Retinal pigment epithelial cell (primary cell): ENCODE data around the gene GALNT9.

Experiments
- DNase-seq: peaks from one replicate; pipeline ENCODE4 v3.0.0-alpha.2; 2010; ENCODE audit warnings: low read depth
- H3K4me3 ChIP-seq: 2 replicates; pipeline ENCODE4 v1.5.1; 2011; ENCODE audit warnings: mild to moderate bottlenecking, low read length, control low read depth, moderate library complexity
- CTCF ChIP-seq: conservative IDR thresholded peaks from 2 replicates; pipeline ENCODE4 v1.5.1; 2011; ENCODE audit warnings: low read depth, low read length, control low read depth, inconsistent platforms

Gene GALNT9

DNA sequence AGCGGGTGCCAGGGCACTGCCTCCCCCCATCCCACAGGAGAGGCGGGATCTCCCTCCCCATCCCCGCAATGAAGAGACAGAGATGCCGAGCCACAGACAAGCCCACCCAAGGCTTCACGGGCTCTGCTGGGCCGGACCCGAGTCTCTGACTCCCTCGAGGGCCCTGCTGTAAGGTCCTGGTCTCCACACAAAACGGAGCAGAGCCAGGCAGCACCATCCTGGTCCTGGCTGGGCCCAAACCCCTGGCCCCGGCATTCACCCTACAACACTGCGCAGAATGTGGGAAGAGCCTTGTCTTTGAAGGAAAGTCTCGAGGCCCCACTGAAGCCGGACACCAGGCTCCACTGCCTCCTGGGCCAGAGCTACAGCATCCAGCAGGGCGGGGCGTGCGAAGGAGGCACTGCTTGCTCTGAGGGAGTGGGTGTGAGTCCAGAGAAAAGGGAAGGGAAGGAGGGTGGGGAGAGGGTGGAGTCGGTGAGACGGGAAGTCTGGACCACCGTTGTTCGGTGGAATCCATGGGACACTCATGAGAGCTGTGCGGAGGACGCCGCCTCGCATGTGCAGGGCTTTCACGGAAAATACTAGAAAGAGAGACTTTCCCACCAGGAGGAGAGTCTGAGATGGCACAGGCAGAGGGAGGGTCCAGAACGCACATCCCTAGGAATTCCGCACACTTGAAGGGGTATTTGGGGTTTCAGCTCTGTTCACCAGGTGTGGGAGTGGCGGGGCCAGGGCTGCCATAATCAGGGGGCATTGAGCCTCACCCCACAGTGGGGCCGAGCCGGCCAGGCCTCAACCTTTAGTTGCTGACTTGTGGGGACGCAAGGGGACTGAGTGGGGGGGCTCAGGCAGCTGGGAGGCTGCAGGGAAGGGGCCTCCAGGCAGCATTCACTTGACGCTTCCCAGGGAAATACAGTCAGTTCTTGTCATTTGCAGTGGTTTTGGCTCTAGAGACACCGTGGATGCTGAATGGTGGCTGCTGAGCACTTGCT, 36.8 kb downstream of the GALNT9 start:
- no peak for DNase-seq
- no peak overlapping the region for H3K4me3 ChIP-seq
- no peak for TF ChIP-seq CTCF

DNA sequence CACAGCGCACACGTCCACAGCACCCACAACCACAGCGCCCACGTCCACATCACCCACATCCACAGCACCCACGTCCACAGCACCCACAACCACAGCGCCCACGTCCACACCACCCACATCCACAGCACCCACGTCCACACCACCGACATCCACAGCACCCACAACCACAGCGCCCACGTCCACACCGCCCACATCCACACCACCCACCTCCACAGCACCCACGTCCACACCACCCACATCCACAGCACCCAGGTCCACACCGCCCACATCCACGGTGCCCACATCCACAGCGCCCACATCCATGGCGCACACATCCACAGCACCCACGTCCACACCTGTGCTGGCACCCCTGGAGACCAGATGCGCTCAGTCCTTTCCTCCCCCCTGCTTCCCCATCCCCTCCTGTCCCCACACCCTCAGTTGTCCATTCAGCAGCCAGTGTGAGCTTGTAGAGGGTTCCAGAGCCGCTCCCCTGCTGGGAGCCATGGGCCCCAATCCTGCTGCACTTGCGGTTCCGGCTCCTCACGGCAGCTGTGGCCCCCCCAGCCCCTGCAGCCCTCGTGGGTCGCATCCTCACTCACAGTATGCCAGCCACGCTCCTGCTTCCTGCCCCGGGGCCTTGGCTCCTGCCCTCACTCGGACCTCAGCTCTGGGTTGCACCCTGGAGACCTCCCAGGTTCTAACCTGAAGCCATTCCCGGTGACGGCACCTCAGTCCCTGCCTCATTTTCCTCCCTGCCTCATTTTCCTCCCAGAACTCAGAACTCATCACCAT, 37.8 kb downstream of the GALNT9 start:
- TF ChIP-seq CTCF = no peak
- DNase-seq = no peak
- H3K4me3 ChIP-seq = no peak overlapping the region

- no peak for TF ChIP-seq CTCF
- no peak for DNase-seq
- H3K4me3 ChIP-seq = no peak overlapping the region
Observed at GRCh38 chr12:132290203-132290540, 39.2 kb downstream of the GALNT9 start.

DNA sequence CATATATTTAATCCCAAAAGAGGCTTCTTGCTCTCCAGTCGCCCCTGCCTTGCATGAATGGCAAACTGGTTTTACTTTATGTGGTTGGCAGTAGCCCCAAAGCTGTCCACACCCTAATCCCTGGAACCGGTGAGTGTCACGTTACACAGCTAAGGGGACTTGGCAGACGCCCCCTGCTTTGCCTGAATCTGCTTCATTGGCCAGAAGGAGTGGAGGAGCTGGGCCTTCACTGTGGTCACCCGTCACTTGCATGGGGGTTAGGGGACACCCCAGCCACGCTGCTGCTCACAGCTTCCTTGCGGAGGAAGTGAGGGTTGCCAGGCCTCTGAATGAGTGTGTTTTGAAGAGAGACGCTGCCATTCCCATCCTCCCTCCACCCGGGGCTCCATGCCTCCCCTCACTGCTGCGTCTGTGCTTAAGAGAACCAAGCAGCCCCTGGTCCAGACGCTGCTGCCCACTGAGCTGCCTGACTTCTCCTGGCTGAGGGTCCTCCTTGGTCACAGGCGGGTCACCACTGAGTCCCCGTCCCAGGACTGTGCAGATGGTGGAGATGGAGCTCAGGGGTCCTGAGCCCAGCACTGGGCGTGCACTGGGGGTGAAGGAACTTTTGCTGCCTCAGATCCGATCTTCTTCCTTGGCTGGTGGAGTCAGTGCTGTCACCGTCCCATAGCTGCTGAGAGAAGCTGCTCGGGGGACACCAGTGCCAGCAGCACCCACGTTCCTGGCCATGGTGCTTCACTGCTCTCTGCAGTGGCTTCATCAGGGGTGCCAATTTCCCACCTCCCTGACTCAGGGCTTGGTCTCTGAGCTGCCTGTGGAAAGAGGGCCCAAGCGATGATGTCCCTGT, 39.8 kb downstream of the GALNT9 start:
- no peak overlapping the region for H3K4me3 ChIP-seq
- no peak for DNase-seq
- no peak for TF ChIP-seq CTCF

GRCh38 chr12:132288516-132289215, 40.7 kb downstream of the GALNT9 start:
- DNase-seq = no peak
- TF ChIP-seq CTCF = no peak
- no peak overlapping the region for H3K4me3 ChIP-seq
